GM18498 (cell line): Measurements from ENCODE around the gene SND1.

ENCODE experiments used
- ATAC-seq: cut with Tn5 transposase; IDR thresholded peaks from one replicate; pipeline ENCODE4 v1.9.1; 2021; ENCODE audit warnings: mild to moderate bottlenecking, moderate library complexity; ENCODE audit not compliant: unreplicated experiment

Gene SND1

GRCh38 chr7:127884066-127884559 lies 232.1 kb downstream of the SND1 start:
- ATAC-seq: no peak

GRCh38 chr7:127885222-127885772 lies 233.3 kb downstream of the SND1 start:
- no peak for ATAC-seq

- ATAC-seq: no peak
Measured at GRCh38 chr7:127885843-127886242, 233.8 kb downstream of the SND1 start.

GRCh38 chr7:127886248-127886647 lies 234.3 kb downstream of the SND1 start:
- no peak for ATAC-seq

- ATAC-seq: no peak
Measured at GRCh38 chr7:127887096-127887495, 235.1 kb downstream of the SND1 start.

GRCh38 chr7:127887631-127888030 lies 235.6 kb downstream of the SND1 start:
- no peak for ATAC-seq

- no peak for ATAC-seq
Measured at GRCh38 chr7:127888411-127888810, 236.4 kb downstream of the SND1 start.

- ATAC-seq: no peak
Measured at GRCh38 chr7:127888825-127889224, 236.8 kb downstream of the SND1 start.

- ATAC-seq: no peak
Measured at GRCh38 chr7:127889677-127890076, 237.7 kb downstream of the SND1 start.

GRCh38 chr7:127890726-127891125 lies 238.7 kb downstream of the SND1 start:
- no peak for ATAC-seq

GRCh38 chr7:127891144-127891543 lies 239.2 kb downstream of the SND1 start:
- ATAC-seq: no peak

- no peak for ATAC-seq
Measured at GRCh38 chr7:127891854-127892438, 240.0 kb downstream of the SND1 start.

- no peak for ATAC-seq
Measured at GRCh38 chr7:127892488-127893314, 240.7 kb downstream of the SND1 start.

GRCh38 chr7:127893547-127893946 lies 241.6 kb downstream of the SND1 start:
- no peak for ATAC-seq

- ATAC-seq: no peak
Measured at GRCh38 chr7:127894588-127894987, 242.6 kb downstream of the SND1 start.

GRCh38 chr7:127895360-127895759 lies 243.4 kb downstream of the SND1 start:
- no peak for ATAC-seq

GRCh38 chr7:127895814-127896280 lies 243.9 kb downstream of the SND1 start:
- ATAC-seq: no peak

- no peak for ATAC-seq
Measured at GRCh38 chr7:127896659-127897058, 244.7 kb downstream of the SND1 start.

GRCh38 chr7:127897704-127898454 lies 245.9 kb downstream of the SND1 start:
- no peak for ATAC-seq

- no peak for ATAC-seq
Measured at GRCh38 chr7:127899411-127899810, 247.4 kb downstream of the SND1 start.

GRCh38 chr7:127900141-127900540 lies 248.1 kb downstream of the SND1 start:
- ATAC-seq: no peak
